ENCODE measurements around the gene SP7.

GRCh38 chr12:53292426-53292825 lies 43.7 kb downstream of the SP7 start:
- TF ChIP-seq GATA2 (IDR thresholded peaks at IDR 0.05; ENCODE audit: low read depth, low read length) (no peak), GATA3 (IDR thresholded peaks at IDR 0.05; ENCODE audit: low read depth, low read length) (no peak)

All from SH-SY5Y (cell line).